AG08396 (cell line): ENCODE data around the gene GXYLT1.
A peak's percentile ranks its signal among the peaks of the same experiment; 100 is the strongest.
"Not testable (repeated sequence)": the region's sequence is repeated elsewhere in the genome, so short reads cannot be mapped to it uniquely, and the experiment has no call there.

Source experiments
- DNase-seq: peaks from one replicate; pipeline ENCODE4 v3.0.0; 2012; ENCODE audit warnings: low spot score, mixed read lengths

GXYLT1 gene

GRCh38 chr12:42144408-42145196 lies at the start of gene GXYLT1:
Gene GXYLT1, minus strand, starts transcription at chr12:42144874. Its CDS starts 228 bp downstream, at chr12:42144646.
- DNase-seq = peak; percentile 97

- no peak for DNase-seq
Measured at GRCh38 chr12:42192686-42193085, 48.0 kb upstream of the GXYLT1 start.

GRCh38 chr12:42192258-42192657 lies 47.6 kb upstream of the GXYLT1 start:
- no peak for DNase-seq

- no peak for DNase-seq
Measured at GRCh38 chr12:42190376-42190775, 45.7 kb upstream of the GXYLT1 start.

GRCh38 chr12:42188275-42188674 lies 43.6 kb upstream of the GXYLT1 start:
- not testable (repeated sequence) for DNase-seq

- no peak for DNase-seq
Measured at GRCh38 chr12:42187799-42188198, 43.1 kb upstream of the GXYLT1 start.

GRCh38 chr12:42186793-42187192 lies 42.1 kb upstream of the GXYLT1 start:
- no peak for DNase-seq

GRCh38 chr12:42182394-42182793 lies 37.7 kb upstream of the GXYLT1 start:
- DNase-seq = no peak

- no peak for DNase-seq
Measured at GRCh38 chr12:42180990-42181596, 36.4 kb upstream of the GXYLT1 start.

GRCh38 chr12:42178101-42178500 lies 33.4 kb upstream of the GXYLT1 start:
- DNase-seq = no peak

- no peak for DNase-seq
Measured at GRCh38 chr12:42174978-42175377, 30.3 kb upstream of the GXYLT1 start.

GRCh38 chr12:42173961-42174521 lies 29.4 kb upstream of the GXYLT1 start:
- no peak for DNase-seq

GRCh38 chr12:42172441-42173210 lies 28.0 kb upstream of the GXYLT1 start:
- no peak for DNase-seq

- DNase-seq = no peak
Measured at GRCh38 chr12:42167711-42168110, 23.0 kb upstream of the GXYLT1 start.

- peak; percentile 9 for DNase-seq
Measured at GRCh38 chr12:42166501-42166900, 21.8 kb upstream of the GXYLT1 start.

GRCh38 chr12:42163913-42164312 lies 19.2 kb upstream of the GXYLT1 start:
- DNase-seq = no peak

GRCh38 chr12:42162965-42163364 lies 18.3 kb upstream of the GXYLT1 start:
- no peak for DNase-seq

- DNase-seq = no peak
Measured at GRCh38 chr12:42162193-42162592, 17.5 kb upstream of the GXYLT1 start.

GRCh38 chr12:42161529-42161928 lies 16.9 kb upstream of the GXYLT1 start:
- no peak for DNase-seq

GRCh38 chr12:42156232-42156631 lies 11.6 kb upstream of the GXYLT1 start:
- DNase-seq = no peak

- DNase-seq = no peak
Measured at GRCh38 chr12:42145552-42146215, 1.0 kb upstream of the GXYLT1 start.

GRCh38 chr12:42145197-42145549 lies 499 bp upstream of the GXYLT1 start:
- DNase-seq = peak; percentile 4
